Measurements from ENCODE around the gene FFAR1.

- TF ChIP-seq POLR2A (IDR thresholded peaks at IDR 0.05; ENCODE audit: low read length) (no peak), GATA1 (IDR thresholded peaks at IDR 0.05; ENCODE audit: low read depth, low read length) (no peak)
These were observed 7.3 kb upstream of the FFAR1 start for GRCh38 chr19:35340431-35340830.

Data from erythroblast (primary cell).